Endodermal cell (in vitro differentiated cells): ENCODE results near the gene SMARCA1. TPM values are rescaled to one million over a fixed set of nuclear protein-coding genes. Genes with fewer than 3 reads are reported as not detected.

Source experiments
- DNase-seq: peaks from one replicate; pipeline ENCODE4 v3.0.0-alpha.2; 2017
- H3K27ac ChIP-seq: 2 replicates; pipeline ENCODE4 v1.5.1; 2013; ENCODE audit warnings: mild to moderate bottlenecking, low read depth, low read length, moderate library complexity
- H3K27me3 ChIP-seq: 2 replicates; pipeline ENCODE4 v1.6.1; 2013; ENCODE audit warnings: mild to moderate bottlenecking, low read length, moderate library complexity; ENCODE audit not compliant: insufficient read depth, control insufficient read depth, poor library complexity, severe bottlenecking
- H3K36me3 ChIP-seq: 2 replicates; pipeline ENCODE4 v1.7.0; 2013; ENCODE audit warnings: mild to moderate bottlenecking, low read length, moderate library complexity; ENCODE audit not compliant: control insufficient read depth, insufficient read depth
- H3K4me1 ChIP-seq: one replicate; pipeline ENCODE4 v1.7.0; 2013; ENCODE audit warnings: low read length; ENCODE audit not compliant: control insufficient read depth, insufficient read depth
- H3K4me3 ChIP-seq: 2 replicates; pipeline ENCODE4 v1.5.1; 2013; ENCODE audit warnings: mild to moderate bottlenecking, low read length, moderate library complexity
- H3K9ac ChIP-seq: 2 replicates; pipeline ENCODE4 v1.6.1; 2013; ENCODE audit warnings: mild to moderate bottlenecking, low read length, moderate library complexity; ENCODE audit not compliant: poor library complexity, severe bottlenecking; ENCODE audit errors: extremely low read depth
- H3K9me3 ChIP-seq: 2 replicates; pipeline ENCODE4 v1.6.1; 2013; ENCODE audit warnings: mild to moderate bottlenecking, low read length, moderate library complexity; ENCODE audit not compliant: control insufficient read depth
- H3K27ac Mint-ChIP-seq: 2 replicates; pipeline ENCODE4 v1.8.0; 2020; ENCODE audit warnings: mixed read lengths
- H3K27me3 Mint-ChIP-seq: 2 replicates; pipeline ENCODE4 v1.8.0; 2021; ENCODE audit warnings: mild to moderate bottlenecking, mixed read lengths; ENCODE audit not compliant: insufficient read depth
- H3K36me3 Mint-ChIP-seq: 2 replicates; pipeline ENCODE4 v1.8.0; 2020; ENCODE audit warnings: low read depth, mixed read lengths
- H3K4me1 Mint-ChIP-seq: 2 replicates; pipeline ENCODE4 v1.8.0; 2020; ENCODE audit warnings: mixed read lengths
- H3K4me3 Mint-ChIP-seq: 2 replicates; pipeline ENCODE4 v1.8.0; 2020; ENCODE audit warnings: mild to moderate bottlenecking, moderate library complexity, mixed read lengths
- H3K9me3 Mint-ChIP-seq: 2 replicates; pipeline ENCODE4 v1.8.0; 2020; ENCODE audit warnings: mild to moderate bottlenecking, mixed read lengths
- CTCF ChIP-seq: fragments of 200-600 bp; sonication (generic); conservative IDR thresholded peaks from 2 replicates; pipeline ENCODE4 v1.5.0; 2021; ENCODE audit warnings: antibody characterized with exemption, mild to moderate bottlenecking
- WGBS, 2 experiments: methylation state at CpG; one replicate each; pipeline versions ENCODE4 v1.1.5 to v1.1.7; 2013; ENCODE audit warnings: missing lambda C conversion rate in 2 of 2, mixed read lengths in 1 of 2; ENCODE audit not compliant: insufficient coverage in 1 of 2, insufficient read length in 1 of 2; 5-methylcytosine and 5-hydroxymethylcytosine counted together
- total RNA-seq, 2 donors: library from RNA; stranded (reverse); fragmentation: NEBNext Ultra II Directional in 1 of 2; extraction: Animal tissue kit (Norgen Biotek cat#: 25700) in 1 of 2; gene quantifications; 2 replicates in 1 of 2; 3 replicates in 1 of 2; pipeline ENCODE4 v1.2.1, GENCODE V29; 2021

Gene SMARCA1
- total RNA-seq, 2 donors from 2014 or later = 83.3 to 146 TPM

DNA sequence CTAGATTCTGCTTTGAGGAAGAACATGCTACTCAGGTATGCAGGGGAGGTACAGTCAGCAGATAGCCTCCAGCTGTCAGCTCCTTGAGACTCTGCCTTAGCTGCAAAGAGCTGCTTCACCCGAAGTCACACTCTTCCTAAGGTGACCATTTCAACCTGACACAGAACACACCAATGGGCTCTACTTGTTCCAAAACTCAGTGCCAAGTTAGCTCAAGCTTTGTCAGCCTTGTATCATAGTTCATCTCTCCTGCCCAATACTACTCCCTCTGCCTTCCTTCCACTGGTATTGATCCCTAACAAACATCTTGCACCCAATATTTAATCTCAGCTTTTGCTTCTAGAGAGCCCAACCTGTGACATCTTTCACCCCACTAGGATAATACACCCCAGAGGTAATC, 7.8 kb upstream of the SMARCA1 start:
- no peak for DNase-seq
- Histone ChIP-seq H3K27me3 (no peaks in the 10 kb centered on the region), H3K4me3 (no peak overlapping the region), H3K27ac (no peak overlapping the region), H3K9ac (no peak overlapping the region), H3K9me3 (no peaks in the 10 kb centered on the region), H3K4me1 (no peaks in the 10 kb centered on the region), H3K36me3 (no peaks in the 10 kb centered on the region)
- WGBS, 2 experiments = 84 to 100% methylated on average over 1 of the region's 1 CpG
- Mint-ChIP-seq H3K4me3 (no peak overlapping the region), H3K4me1 (no peaks in the 10 kb centered on the region), H3K36me3 (no peaks in the 10 kb centered on the region), H3K9me3 (no peaks in the 10 kb centered on the region), H3K27me3 (peaks cover 19% of the 10 kb centered on the region), H3K27ac (no peak overlapping the region)
- no peak for TF ChIP-seq CTCF

- WGBS, 2 experiments = 83 to 90% methylated on average over 1 to 5 of the region's 5 CpGs
These were observed 7.1 kb upstream of the SMARCA1 start for GRCh38 chrX:129530410-129530809.

GRCh38 chrX:129529685-129530281, 6.5 kb upstream of the SMARCA1 start:
- H3K4me1 Mint-ChIP-seq = no peaks in the 10 kb centered on the region
- WGBS, 2 experiments = 90 to 92% methylated on average over 2 to 4 of the region's 4 CpGs
- H3K4me1 ChIP-seq = no peaks in the 10 kb centered on the region

More at GRCh38 chrX:129530410-129530809, 7.1 kb upstream of the SMARCA1 start:
- H3K4me1 ChIP-seq = no peaks in the 10 kb centered on the region
- no peak overlapping the region for H3K4me3 Mint-ChIP-seq
- H3K27me3 Mint-ChIP-seq = peaks cover 20% of the 10 kb centered on the region
- no peaks in the 10 kb centered on the region for H3K36me3 Mint-ChIP-seq
- H3K36me3 ChIP-seq = no peaks in the 10 kb centered on the region
- H3K27me3 ChIP-seq = no peaks in the 10 kb centered on the region
- TF ChIP-seq CTCF = no peak
- no peaks in the 10 kb centered on the region for H3K9me3 ChIP-seq
- no peak for DNase-seq
- no peaks in the 10 kb centered on the region for H3K4me1 Mint-ChIP-seq
- no peak overlapping the region for H3K4me3 ChIP-seq
- H3K27ac ChIP-seq = no peak overlapping the region
- no peaks in the 10 kb centered on the region for H3K9me3 Mint-ChIP-seq
- no peak overlapping the region for H3K27ac Mint-ChIP-seq
- no peak overlapping the region for H3K9ac ChIP-seq

More at GRCh38 chrX:129529685-129530281, 6.5 kb upstream of the SMARCA1 start:
- Histone ChIP-seq H3K9ac (no peak overlapping the region), H3K36me3 (no peaks in the 10 kb centered on the region), H3K4me3 (no peak overlapping the region), H3K9me3 (no peaks in the 10 kb centered on the region), H3K27ac (no peak overlapping the region), H3K27me3 (no peaks in the 10 kb centered on the region)
- no peak for TF ChIP-seq CTCF
- Mint-ChIP-seq H3K4me3 (no peak overlapping the region), H3K27ac (no peak overlapping the region), H3K36me3 (no peaks in the 10 kb centered on the region), H3K27me3 (peaks cover 22% of the 10 kb centered on the region), H3K9me3 (no peaks in the 10 kb centered on the region)
- no peak for DNase-seq
